Right lobe of liver (tissue), 4 donors: Measurements from ENCODE around the gene PPP1R15B.

Experiments
- CTCF ChIP-seq, 4 donors: fragments of 200-600 bp in 3 of 4; fragments of 450-650 bp in 1 of 4; IDR thresholded peaks; one replicate each; pipeline versions ENCODE4 v1.5.1 to v1.8.0; 2016 to 2022; ENCODE audit warnings: antibody characterized with exemption in 4 of 4, mild to moderate bottlenecking in 2 of 4
- POLR2A ChIP-seq: fragments of 450-650 bp; IDR thresholded peaks from one replicate; pipeline ENCODE4 v1.6.1; 2017; ENCODE audit warnings: antibody characterized with exemption, mild to moderate bottlenecking
- donor health status: DM: no; HTN: no; CAD: no.
- donor health status: DM: no; HTN: no; CAD: no.
- donor health status: DM: no; HTN: yes; CAD: no.

GRCh38 chr1:204453141-204453772 is 41.6 kb upstream of the PPP1R15B start:
- no peak for TF ChIP-seq CTCF (IDR thresholded peaks at IDR 0.05)
- no peak for TF ChIP-seq POLR2A
